Suprapubic skin (tissue), 4 donors: ENCODE results near the gene PIAS1. TPM values are rescaled to one million over a fixed set of nuclear protein-coding genes. Genes with fewer than 3 reads are reported as not detected.

ENCODE experiments used
- DNase-seq, 2 donors: peaks; one replicate each; pipeline ENCODE4 v3.0.0-alpha.2; 2019; ENCODE audit warnings: low spot score in 2 of 2
- H3K27ac ChIP-seq: fragments of 200-600 bp; sonication (generic); one replicate; pipeline ENCODE4 v1.5.1; 2019
- H3K27me3 ChIP-seq: fragments of 200-600 bp; sonication (generic); one replicate; pipeline ENCODE4 v1.5.1; 2019
- H3K36me3 ChIP-seq: fragments of 200-600 bp; sonication (generic); one replicate; pipeline ENCODE4 v1.5.1; 2019
- H3K4me1 ChIP-seq: fragments of 200-600 bp; sonication (generic); one replicate; pipeline ENCODE4 v1.5.1; 2019
- H3K4me3 ChIP-seq: fragments of 200-600 bp; sonication (generic); one replicate; pipeline ENCODE4 v1.5.1; 2019; ENCODE audit warnings: mild to moderate bottlenecking
- H3K9me3 ChIP-seq: fragments of 200-600 bp; sonication (generic); one replicate; pipeline ENCODE4 v1.5.1; 2019
- CTCF ChIP-seq, 2 donors: fragments of 200-600 bp in 1 of 2; fragments of 450-650 bp in 1 of 2; sonication (generic) in 1 of 2; IDR thresholded peaks; one replicate each; pipeline ENCODE4 v1.5.1; 2016 to 2019; ENCODE audit warnings: antibody characterized with exemption in 2 of 2, mild to moderate bottlenecking in 1 of 2, moderate library complexity in 1 of 2
- EP300 ChIP-seq: sonication (generic); formaldehyde crosslinking; IDR thresholded peaks from one replicate; pipeline ENCODE4 v1.6.1; 2017; ENCODE audit warnings: antibody characterized with exemption
- POLR2A ChIP-seq, 2 donors: fragments of 450-650 bp; IDR thresholded peaks; one replicate each; pipeline ENCODE4 v1.6.1; 2017; ENCODE audit warnings: antibody characterized with exemption in 2 of 2, mild to moderate bottlenecking in 2 of 2, moderate library complexity in 2 of 2
- POLR2AphosphoS5 ChIP-seq, 3 donors: sonication (generic); formaldehyde crosslinking; IDR thresholded peaks; one replicate each; pipeline ENCODE4 v1.6.1; 2017; ENCODE audit warnings: antibody characterized with exemption in 3 of 3
- WGBS: methylation state at CpG from one replicate; pipeline ENCODE4 v1.1.5; 2018; 5-methylcytosine and 5-hydroxymethylcytosine counted together
- total RNA-seq, 4 donors: library from RNA; depleted of rRNA; stranded (reverse); fragments of >200 nt; gene quantifications; one replicate each; pipeline ENCODE4 v1.1.0, GENCODE V29; 2016

PIAS1 gene
- total RNA-seq, 4 donors from 2014 or later, result 43.7 to 71.5 (median 52.5) TPM

DNA sequence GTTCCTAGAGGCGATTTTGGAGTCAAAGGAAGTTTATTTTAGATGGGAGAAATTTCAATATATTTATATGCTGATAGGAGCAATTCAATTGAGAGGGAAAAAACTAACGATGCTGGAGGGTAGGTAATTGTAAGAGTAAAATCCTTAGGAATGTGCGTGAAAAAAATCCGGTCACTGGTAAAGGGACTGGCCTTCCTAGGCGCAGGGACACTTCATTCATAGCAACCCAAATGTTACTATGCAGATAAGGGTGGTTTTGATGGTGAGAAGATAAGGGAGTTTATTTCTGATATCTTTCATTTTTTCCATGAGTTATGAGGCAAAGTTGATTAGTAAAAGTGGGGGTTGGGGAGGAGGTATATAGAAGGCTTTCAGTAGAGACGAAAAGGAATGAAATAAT, 1.1 kb upstream of the PIAS1 start:
- Histone ChIP-seq H3K4me1 (peaks cover 33% of the 10 kb centered on the region), H3K27me3 (no peaks in the 10 kb centered on the region), H3K9me3 (no peaks in the 10 kb centered on the region), H3K36me3 (no peaks in the 10 kb centered on the region), H3K27ac (no peak overlapping the region), H3K4me3 (no peak overlapping the region)
- TF ChIP-seq CTCF (IDR thresholded peaks at IDR 0.05) (no peak), EP300 (no peak), POLR2AphosphoS5 (IDR thresholded peaks at IDR 0.05) (no peak), POLR2A (IDR thresholded peaks at IDR 0.05) (no peak)
- WGBS, result 84% methylated on average over 6 of the region's 6 CpGs
- no peak for DNase-seq

DNA sequence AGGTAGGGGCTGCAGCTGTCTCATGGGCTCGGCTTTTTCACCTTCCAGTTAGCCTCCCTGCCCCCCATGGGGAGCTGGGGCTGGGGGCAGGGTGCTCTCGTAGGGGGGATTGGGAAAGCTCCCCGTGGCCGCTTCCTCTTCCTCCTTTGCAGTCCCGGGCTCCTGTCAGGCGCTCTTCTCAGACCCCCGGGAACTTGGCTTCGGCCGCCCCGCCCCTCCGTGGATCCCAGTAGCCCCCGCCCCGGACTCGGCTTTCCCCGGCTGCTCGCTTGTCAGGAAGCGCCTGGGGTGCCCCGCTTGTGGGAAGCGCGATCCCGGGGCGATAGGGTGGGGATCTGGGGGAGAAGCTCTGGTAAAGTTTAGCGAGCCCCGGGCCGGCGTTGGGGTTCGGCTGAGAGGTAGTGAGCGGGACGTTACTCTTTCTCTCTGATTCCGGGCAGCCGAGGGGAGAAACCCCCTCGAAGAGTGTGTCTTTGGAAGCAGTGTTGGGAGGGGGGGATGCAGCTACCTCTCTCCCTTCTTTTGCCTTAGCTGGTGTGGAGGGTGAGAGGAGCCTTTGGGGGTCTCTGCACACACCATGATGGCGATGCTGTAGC, 611 bp downstream of the PIAS1 start:
- DNase-seq, result peak; percentile 81 to 88

GRCh38 chr15:68055224-68055705, 1.1 kb downstream of the PIAS1 start:
- H3K4me1 ChIP-seq, result peaks cover 43% of the 10 kb centered on the region
- WGBS, result under 1% methylated on average over 15 of the region's 15 CpGs
- peak overlapping the region; percentile 95 for H3K4me3 ChIP-seq
- no peak for DNase-seq
- TF ChIP-seq POLR2AphosphoS5 (IDR thresholded peaks at IDR 0.05), result no peak
- no peak for TF ChIP-seq EP300
- no peak for TF ChIP-seq POLR2A (IDR thresholded peaks at IDR 0.05)
- TF ChIP-seq CTCF (IDR thresholded peaks at IDR 0.05), result no peak
- no peaks in the 10 kb centered on the region for H3K9me3 ChIP-seq
- H3K27ac ChIP-seq, result peak overlapping the region; percentile 94
- H3K36me3 ChIP-seq, result no peaks in the 10 kb centered on the region
- H3K27me3 ChIP-seq, result no peaks in the 10 kb centered on the region

More for the DNA sequence above, 611 bp downstream of the PIAS1 start:
- TF ChIP-seq CTCF (IDR thresholded peaks at IDR 0.05) (no peak), POLR2A (IDR thresholded peaks at IDR 0.05) (no peak), POLR2AphosphoS5 (IDR thresholded peaks at IDR 0.05) (no peak), EP300 (no peak)
- Histone ChIP-seq H3K4me3 (peak overlapping the region; percentile 95), H3K4me1 (peaks cover 43% of the 10 kb centered on the region), H3K27ac (peak overlapping the region; percentile 94), H3K27me3 (no peaks in the 10 kb centered on the region), H3K9me3 (no peaks in the 10 kb centered on the region), H3K36me3 (no peaks in the 10 kb centered on the region)
- 2% methylated on average over 30 of the region's 33 CpGs for WGBS

GRCh38 chr15:68056097-68056865, 2.2 kb downstream of the PIAS1 start:
- DNase-seq, result no peak
- Histone ChIP-seq H3K4me3 (peak overlapping the region; percentile 95), H3K4me1 (peaks cover 43% of the 10 kb centered on the region), H3K27ac (no peak overlapping the region), H3K9me3 (no peaks in the 10 kb centered on the region), H3K27me3 (no peaks in the 10 kb centered on the region), H3K36me3 (no peaks in the 10 kb centered on the region)
- TF ChIP-seq POLR2AphosphoS5 (IDR thresholded peaks at IDR 0.05), result no peak
- no peak for TF ChIP-seq CTCF (IDR thresholded peaks at IDR 0.05)
- no peak for TF ChIP-seq POLR2A (IDR thresholded peaks at IDR 0.05)
- TF ChIP-seq EP300, result no peak
- 28% methylated on average over 5 of the region's 5 CpGs for WGBS

GRCh38 chr15:68057034-68057433, 2.9 kb downstream of the PIAS1 start:
- Histone ChIP-seq H3K4me3 (peak overlapping the region; percentile 95), H3K27me3 (no peaks in the 10 kb centered on the region), H3K4me1 (peaks cover 43% of the 10 kb centered on the region), H3K36me3 (no peaks in the 10 kb centered on the region), H3K9me3 (no peaks in the 10 kb centered on the region), H3K27ac (no peak overlapping the region)
- TF ChIP-seq POLR2AphosphoS5 (IDR thresholded peaks at IDR 0.05), result no peak
- no peak for TF ChIP-seq EP300
- TF ChIP-seq POLR2A (IDR thresholded peaks at IDR 0.05), result no peak
- TF ChIP-seq CTCF (IDR thresholded peaks at IDR 0.05), result no peak
- no peak for DNase-seq
